ENCODE data around the gene CPTP. TPM values are rescaled to one million over a fixed set of nuclear protein-coding genes. Genes with fewer than 3 reads are reported as not detected.
A peak's percentile ranks its signal among the peaks of the same experiment; 100 is the strongest.
"Not testable (repeated sequence)": the region's sequence is repeated elsewhere in the genome, so short reads cannot be mapped to it uniquely, and the experiment has no call there.

CPTP gene
- total RNA-seq, 4 donors from 2014 or later = 10.4 to 42.7 (median 30.1) TPM

DNA sequence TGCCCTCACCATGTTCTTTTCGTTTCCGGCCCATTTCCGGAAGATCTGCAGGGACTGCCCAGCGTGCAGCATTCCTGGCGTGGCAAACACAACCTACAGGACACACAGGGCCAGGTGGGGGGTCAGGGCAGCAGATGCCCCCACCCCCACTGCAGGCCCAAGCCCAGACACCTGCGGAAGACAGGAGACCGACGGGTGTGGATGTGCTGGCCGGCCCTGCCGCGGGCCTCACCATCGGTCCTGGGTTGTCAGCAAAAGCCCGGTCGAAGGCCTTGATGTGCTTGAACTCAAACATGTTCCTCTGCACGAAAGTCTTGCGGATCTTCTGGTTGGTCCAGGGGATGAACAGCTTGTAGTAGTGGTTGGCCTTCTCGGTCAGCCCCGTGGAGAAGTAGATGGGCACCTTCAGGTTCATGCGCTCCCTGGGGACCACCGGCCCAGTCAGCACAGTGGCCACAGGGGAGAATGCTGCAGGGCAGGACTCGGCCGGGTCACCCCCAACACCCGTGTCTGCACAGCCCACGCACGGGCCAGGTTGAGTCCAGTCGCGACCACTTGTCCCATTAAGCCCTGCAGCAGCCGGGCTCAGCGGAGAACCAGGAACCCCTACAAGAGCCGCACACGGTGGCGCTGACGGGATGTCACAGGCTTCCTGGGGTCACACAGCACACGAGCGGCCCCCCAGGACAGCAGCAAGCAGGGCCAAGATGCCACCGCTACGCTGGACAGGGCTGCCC is 10.9 kb upstream of the CPTP start:
- WGBS, 2 donors (ENCODE audit: low coverage in 1 of 2) = no CpG with 5 or more reads among the region's 37 CpGs
- ATAC-seq = no peak
- Histone ChIP-seq H3K27ac (no peak overlapping the region), H3K4me1 (peaks cover under 1 to 62% (median 14%) of the 10 kb centered on the region in 3 donors), H3K4me3 (no peak overlapping the region), H3K27me3 (no peaks in the 10 kb centered on the region), H3K36me3 (peaks cover 0 to 75% of the 10 kb centered on the region in 2 donors), H3K9me3 (no peaks in the 10 kb centered on the region)
- TF ChIP-seq, protein P1, sequence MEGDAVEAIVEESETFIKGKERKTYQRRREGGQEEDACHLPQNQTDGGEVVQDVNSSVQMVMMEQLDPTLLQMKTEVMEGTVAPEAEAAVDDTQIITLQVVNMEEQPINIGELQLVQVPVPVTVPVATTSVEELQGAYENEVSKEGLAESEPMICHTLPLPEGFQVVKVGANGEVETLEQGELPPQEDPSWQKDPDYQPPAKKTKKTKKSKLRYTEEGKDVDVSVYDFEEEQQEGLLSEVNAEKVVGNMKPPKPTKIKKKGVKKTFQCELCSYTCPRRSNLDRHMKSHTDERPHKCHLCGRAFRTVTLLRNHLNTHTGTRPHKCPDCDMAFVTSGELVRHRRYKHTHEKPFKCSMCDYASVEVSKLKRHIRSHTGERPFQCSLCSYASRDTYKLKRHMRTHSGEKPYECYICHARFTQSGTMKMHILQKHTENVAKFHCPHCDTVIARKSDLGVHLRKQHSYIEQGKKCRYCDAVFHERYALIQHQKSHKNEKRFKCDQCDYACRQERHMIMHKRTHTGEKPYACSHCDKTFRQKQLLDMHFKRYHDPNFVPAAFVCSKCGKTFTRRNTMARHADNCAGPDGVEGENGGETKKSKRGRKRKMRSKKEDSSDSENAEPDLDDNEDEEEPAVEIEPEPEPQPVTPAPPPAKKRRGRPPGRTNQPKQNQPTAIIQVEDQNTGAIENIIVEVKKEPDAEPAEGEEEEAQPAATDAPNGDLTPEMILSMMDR (IDR thresholded peaks at IDR 0.05) = no peak
- no peak for TF ChIP-seq POLR2AphosphoS5 (IDR thresholded peaks at IDR 0.05)
- TF ChIP-seq POLR2A (IDR thresholded peaks at IDR 0.05) = no peak
- no peak for TF ChIP-seq EP300 (IDR thresholded peaks at IDR 0.05)

DNA sequence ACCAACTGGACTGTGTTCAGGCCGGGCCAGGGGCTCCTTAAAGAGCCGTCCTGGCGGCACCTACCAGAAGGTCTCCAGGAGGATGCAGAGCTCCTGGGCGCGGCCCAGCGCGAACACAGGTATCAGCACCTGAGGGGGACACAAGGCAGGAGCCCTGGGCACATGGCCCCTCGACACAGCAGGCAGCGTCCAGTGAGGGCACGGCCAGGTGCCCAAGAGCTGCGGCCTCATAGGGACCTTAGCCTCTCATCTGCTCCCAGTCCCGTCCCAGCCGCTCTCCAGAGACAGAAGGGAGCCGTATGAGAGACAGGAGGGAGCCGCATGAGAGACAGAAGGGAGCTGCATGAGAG is 10.4 kb upstream of the CPTP start:
- Histone ChIP-seq H3K4me3 (no peak overlapping the region), H3K9me3 (no peaks in the 10 kb centered on the region), H3K36me3 (peaks cover 0 to 81% of the 10 kb centered on the region in 2 donors), H3K4me1 (peaks cover 3 to 62% (median 17%) of the 10 kb centered on the region in 3 donors), H3K27ac (peak overlapping the region in 1 of 4 donors; percentile 86), H3K27me3 (no peaks in the 10 kb centered on the region)
- TF ChIP-seq, protein P1 (IDR thresholded peaks at IDR 0.05) = no peak
- TF ChIP-seq EP300 (IDR thresholded peaks at IDR 0.05) (no peak), POLR2AphosphoS5 (IDR thresholded peaks at IDR 0.05) (no peak), POLR2A (IDR thresholded peaks at IDR 0.05) (no peak)
- WGBS, 2 donors (ENCODE audit: low coverage in 1 of 2) = no CpG with 5 or more reads among the region's 15 CpGs
- ATAC-seq = no peak

DNA sequence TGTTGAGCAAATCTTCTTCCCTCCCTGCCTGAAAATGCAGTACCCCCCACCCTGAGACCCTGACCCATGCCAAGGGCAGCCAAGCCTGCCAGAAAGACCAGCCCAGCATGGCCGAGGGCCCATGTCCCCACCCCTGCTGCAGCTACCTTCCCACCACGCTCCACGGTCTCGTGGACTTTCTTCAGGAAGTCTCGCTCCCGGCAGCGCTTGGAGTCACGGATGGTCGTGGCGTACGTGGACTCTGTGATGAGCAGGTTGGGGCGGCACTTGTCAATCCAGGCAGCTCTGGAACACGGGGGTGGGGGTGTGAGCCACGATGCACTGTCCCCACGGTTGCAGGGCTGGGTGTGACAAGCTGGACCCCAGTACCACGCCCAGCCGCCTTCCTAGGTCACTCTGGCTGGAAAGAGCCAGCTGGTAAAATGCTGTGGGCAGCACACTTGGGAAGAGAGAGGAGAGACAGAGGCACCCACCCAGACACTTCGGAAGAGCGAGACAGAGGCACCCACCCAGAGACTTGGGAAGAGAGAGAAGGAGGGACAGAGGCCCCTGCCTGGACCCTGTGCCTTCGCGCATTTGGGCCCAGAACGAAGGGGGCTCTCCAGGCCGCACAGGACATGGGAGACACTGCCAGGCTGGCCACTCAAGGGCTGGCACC is 9.8 kb upstream of the CPTP start:
- ATAC-seq = no peak
- TF ChIP-seq POLR2A (IDR thresholded peaks at IDR 0.05) (no peak), POLR2AphosphoS5 (IDR thresholded peaks at IDR 0.05) (no peak), EP300 (IDR thresholded peaks at IDR 0.05) (no peak)
- TF ChIP-seq, protein P1 (IDR thresholded peaks at IDR 0.05) = no peak
- H3K36me3 ChIP-seq = peaks cover 0 to 85% of the 10 kb centered on the region in 2 donors
- no peaks in the 10 kb centered on the region for H3K27me3 ChIP-seq
- peak overlapping the region in 3 of 4 donors; percentile 68 to 86 (median 85) for H3K27ac ChIP-seq
- no peaks in the 10 kb centered on the region for H3K9me3 ChIP-seq
- no peak overlapping the region for H3K4me3 ChIP-seq
- WGBS, 2 donors (ENCODE audit: low coverage in 1 of 2) = 84% methylated on average over 11 of the region's 23 CpGs; no CpG with 5 or more reads in 1 of the 2 donors
- peaks cover 3 to 62% (median 12%) of the 10 kb centered on the region in 3 donors for H3K4me1 ChIP-seq

DNA sequence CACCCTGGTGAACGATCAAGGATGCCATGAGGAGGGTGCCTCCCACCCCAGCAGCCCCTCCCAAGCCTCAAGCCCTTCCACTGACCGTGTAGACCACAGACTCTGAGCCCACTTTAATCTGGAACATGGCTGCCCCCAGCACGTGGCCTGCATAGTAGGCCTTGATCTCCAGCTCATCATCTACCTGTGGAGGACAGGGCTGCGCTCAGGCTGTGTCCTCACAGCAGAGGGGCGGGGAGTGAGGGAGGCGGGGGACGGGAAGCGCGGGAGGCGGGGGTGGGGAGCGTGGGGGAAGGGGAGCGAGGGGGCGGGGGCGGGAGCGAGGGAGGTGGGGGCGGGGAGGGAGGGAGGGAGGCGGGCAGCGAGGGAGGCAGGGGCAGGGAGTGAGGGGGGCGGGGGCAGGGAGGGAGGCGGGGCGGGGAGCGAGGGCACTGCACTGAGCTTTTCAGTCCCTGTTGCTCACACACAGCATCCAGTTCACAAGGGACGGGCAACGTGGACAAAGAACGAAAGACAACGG is 9.1 kb upstream of the CPTP start:
- Histone ChIP-seq H3K27ac (peak overlapping the region in 3 of 4 donors; percentile 68 to 86 (median 85)), H3K9me3 (no peaks in the 10 kb centered on the region), H3K4me3 (no peak overlapping the region), H3K36me3 (peaks cover 0 to 85% of the 10 kb centered on the region in 2 donors), H3K4me1 (peaks cover 3 to 62% (median 12%) of the 10 kb centered on the region in 3 donors), H3K27me3 (no peaks in the 10 kb centered on the region)
- ATAC-seq = no peak
- no peak for TF ChIP-seq EP300 (IDR thresholded peaks at IDR 0.05)
- no peak for TF ChIP-seq POLR2AphosphoS5 (IDR thresholded peaks at IDR 0.05)
- no peak for TF ChIP-seq POLR2A (IDR thresholded peaks at IDR 0.05)
- TF ChIP-seq, protein P1 (IDR thresholded peaks at IDR 0.05) = no peak
- 40 to 80% methylated on average over 1 of the region's 26 CpGs for WGBS, 2 donors (ENCODE audit: low coverage in 1 of 2)

DNA sequence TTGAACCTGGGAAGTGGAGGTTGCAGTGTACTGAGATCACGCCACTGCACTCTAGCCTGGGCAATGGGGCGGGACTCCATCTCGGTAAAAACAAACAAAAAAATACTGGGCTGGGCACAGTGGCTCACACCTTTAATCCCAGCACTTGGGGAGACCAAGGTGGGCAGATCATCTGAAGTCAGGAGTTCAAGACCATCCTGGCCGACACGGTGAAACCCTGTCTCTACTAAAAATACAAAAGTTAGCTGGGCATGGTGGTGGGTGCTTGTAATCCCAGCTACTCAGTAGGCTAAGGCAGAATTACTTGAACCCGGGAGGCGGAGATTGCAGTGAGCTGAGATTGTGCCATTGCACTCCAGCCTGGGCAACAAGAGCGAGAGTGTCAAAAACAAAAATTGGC is 8.4 kb upstream of the CPTP start:
- Histone ChIP-seq H3K36me3 (peaks cover 0 to 82% of the 10 kb centered on the region in 2 donors), H3K27ac (peak overlapping the region in 3 of 4 donors; percentile 34 to 86 (median 85)), H3K4me1 (peaks cover 3 to 65% (median 19%) of the 10 kb centered on the region in 3 donors)
- not testable (repeated sequence) for H3K27me3 ChIP-seq, ATAC-seq, H3K4me3 ChIP-seq, H3K9me3 ChIP-seq
- WGBS, 2 donors (ENCODE audit: low coverage in 1 of 2) = 88 to 95% methylated on average over 5 to 6 of the region's 8 CpGs
